Vagina (tissue), 2 donors: ENCODE data around the gene AQP5. TPM values are rescaled to one million over a fixed set of nuclear protein-coding genes. Genes with fewer than 3 reads are reported as not detected.

Source experiments
- DNase-seq, 2 donors: peaks; one replicate each; pipeline ENCODE4 v3.0.0-alpha.2; 2017; ENCODE audit errors: extremely low spot score in 2 of 2
- H3K27ac ChIP-seq: fragments of 200-600 bp; sonication (generic); one replicate; pipeline ENCODE4 v1.5.1; 2019
- H3K27me3 ChIP-seq: fragments of 200-600 bp; sonication (generic); one replicate; pipeline ENCODE4 v1.5.1; 2019
- H3K36me3 ChIP-seq, 2 donors: fragments of 200-600 bp; sonication (generic); one replicate each; pipeline ENCODE4 v1.5.1; 2017 to 2019
- H3K4me1 ChIP-seq: fragments of 200-600 bp; sonication (generic); one replicate; pipeline ENCODE4 v1.5.1; 2019
- H3K4me3 ChIP-seq, 2 donors: fragments of 200-600 bp; sonication (generic); 1 replicate in 1 of 2; 2 replicates in 1 of 2; pipeline ENCODE4 v1.5.1; 2016 to 2019
- H3K9me3 ChIP-seq: fragments of 200-600 bp; sonication (generic); one replicate; pipeline ENCODE4 v1.5.1; 2019
- CTCF ChIP-seq, 3 experiments: fragments of 450-650 bp in 2 of 3; fragments of 200-600 bp in 1 of 3; sonication (generic) in 1 of 3; IDR thresholded peaks; one replicate each; pipeline ENCODE4 v1.5.1; 2017 to 2019; ENCODE audit warnings: antibody characterized with exemption in 3 of 3, mild to moderate bottlenecking in 2 of 3, moderate library complexity in 2 of 3
- POLR2A ChIP-seq, 2 donors: fragments of 450-650 bp; IDR thresholded peaks; one replicate each; pipeline ENCODE4 v1.6.1; 2017; ENCODE audit warnings: antibody characterized with exemption in 2 of 2, mild to moderate bottlenecking in 2 of 2, moderate library complexity in 2 of 2
- POLR2AphosphoS5 ChIP-seq, 2 donors: sonication (generic); formaldehyde crosslinking; IDR thresholded peaks; one replicate each; pipeline ENCODE4 v1.9.0; 2017; ENCODE audit warnings: antibody characterized with exemption in 2 of 2, mild to moderate bottlenecking in 2 of 2, low read depth in 1 of 2; ENCODE audit not compliant: insufficient read depth in 1 of 2
- intact Hi-C: fragments of 100-400 bp; cut with DNase I; formaldehyde crosslinking; loops from one replicate; pipeline ENCODE4 v1.15.1; 2023
- total RNA-seq: library from RNA; depleted of rRNA; stranded (reverse); fragments of >200 nt; gene quantifications from one replicate; pipeline ENCODE4 v1.2.3, GENCODE V29; 2016

The AQP5 gene
- total RNA-seq, 1 donor from 2014 or later = not detected

- DNase-seq = no peak
- H3K27ac ChIP-seq = no peak overlapping the region
- TF ChIP-seq CTCF (IDR thresholded peaks at IDR 0.05) (no peak), POLR2AphosphoS5 (IDR thresholded peaks at IDR 0.05; ENCODE audit: insufficient read depth in 1 of 2, low read depth in 1 of 2) (no peak), POLR2A (IDR thresholded peaks at IDR 0.05) (no peak)
Measured at GRCh38 chr12:49944046-49944445, 17.6 kb upstream of the AQP5 start.

GRCh38 chr12:49944718-49945117 lies 17.0 kb upstream of the AQP5 start:
- Histone ChIP-seq H3K4me3 (no peak overlapping the region), H3K4me1 (peaks cover 16% of the 10 kb centered on the region), H3K36me3 (no peaks in the 10 kb centered on the region), H3K27ac (peak overlapping the region; percentile 66), H3K27me3 (no peaks in the 10 kb centered on the region), H3K9me3 (no peaks in the 10 kb centered on the region)
- TF ChIP-seq CTCF (IDR thresholded peaks at IDR 0.05) (no peak), POLR2A (IDR thresholded peaks at IDR 0.05) (no peak), POLR2AphosphoS5 (IDR thresholded peaks at IDR 0.05; ENCODE audit: insufficient read depth in 1 of 2, low read depth in 1 of 2) (no peak)
- no peak for DNase-seq
- intact Hi-C loops = no loop called here

More at GRCh38 chr12:49944046-49944445, 17.6 kb upstream of the AQP5 start:
- no peaks in the 10 kb centered on the region for H3K9me3 ChIP-seq
- no peak overlapping the region for H3K4me3 ChIP-seq
- H3K36me3 ChIP-seq = no peaks in the 10 kb centered on the region
- peaks cover 16% of the 10 kb centered on the region for H3K4me1 ChIP-seq
- H3K27me3 ChIP-seq = no peaks in the 10 kb centered on the region
- intact Hi-C loops = no loop called here

GRCh38 chr12:49945394-49946080 lies 16.1 kb upstream of the AQP5 start:
- H3K27me3 ChIP-seq = no peaks in the 10 kb centered on the region
- TF ChIP-seq CTCF (IDR thresholded peaks at IDR 0.05) (peak; percentile 62 to 65 (median 63)), POLR2AphosphoS5 (IDR thresholded peaks at IDR 0.05; ENCODE audit: insufficient read depth in 1 of 2, low read depth in 1 of 2) (peak; percentile 57 to 60), POLR2A (IDR thresholded peaks at IDR 0.05) (no peak)
- H3K27ac ChIP-seq = peak overlapping the region; percentile 66
- no peaks in the 10 kb centered on the region for H3K36me3 ChIP-seq
- peak overlapping the region; percentile 18 to 29 for H3K4me3 ChIP-seq
- intact Hi-C loops = no loop called here
- DNase-seq = no peak
- H3K9me3 ChIP-seq = no peaks in the 10 kb centered on the region
- H3K4me1 ChIP-seq = peaks cover 16% of the 10 kb centered on the region

GRCh38 chr12:49946086-49946485 lies 15.6 kb upstream of the AQP5 start:
- intact Hi-C loops = no loop called here
- peak overlapping the region; percentile 66 for H3K27ac ChIP-seq
- no peak for DNase-seq

More at GRCh38 chr12:49946086-49946485, 15.6 kb upstream of the AQP5 start:
- Histone ChIP-seq H3K36me3 (no peaks in the 10 kb centered on the region), H3K9me3 (no peaks in the 10 kb centered on the region), H3K4me1 (peaks cover 16% of the 10 kb centered on the region), H3K4me3 (no peak overlapping the region), H3K27me3 (no peaks in the 10 kb centered on the region)
- TF ChIP-seq POLR2A (IDR thresholded peaks at IDR 0.05) (no peak), POLR2AphosphoS5 (IDR thresholded peaks at IDR 0.05; ENCODE audit: insufficient read depth in 1 of 2, low read depth in 1 of 2) (no peak), CTCF (IDR thresholded peaks at IDR 0.05) (no peak)
